NT2/D1 (cell line): ENCODE results near the gene OR52M1.
"Not testable (repeated sequence)": the region's sequence is repeated elsewhere in the genome, so short reads cannot be mapped to it uniquely, and the experiment has no call there.

Experiments used
- YY1 ChIP-seq: IDR thresholded peaks from 2 replicates; pipeline ENCODE4 v1.6.1; 2011; ENCODE audit not compliant: insufficient read length, insufficient read depth
- ZNF274 ChIP-seq: IDR thresholded peaks from 2 replicates; pipeline ENCODE4 v1.6.1; 2011; ENCODE audit warnings: mild to moderate bottlenecking, low read depth, low read length

- TF ChIP-seq YY1, ZNF274: not testable (repeated sequence)
Measured at GRCh38 chr11:4531686-4532085, 13.3 kb upstream of the OR52M1 start.
